K562 (cell line): ENCODE data around the gene LOXHD1. TPM values are rescaled to one million over a fixed set of nuclear protein-coding genes. Genes with fewer than 3 reads are reported as not detected.

Source experiments
- BACH1 ChIP-seq: fragments of 200-800 bp; sonication (Bioruptor generic); IDR thresholded peaks from 2 replicates; pipeline ENCODE4 v1.6.1; 2016; ENCODE audit warnings: missing genetic modification characterization, missing compliant biosample characterization
- COPS2 ChIP-seq: fragments of 450-650 bp; conservative IDR thresholded peaks from 2 replicates; pipeline ENCODE4 v1.6.1; 2016; ENCODE audit warnings: mild to moderate bottlenecking, moderate library complexity
- DEAF1 ChIP-seq: fragments of 450-650 bp; formaldehyde crosslinking; IDR thresholded peaks from 2 replicates; pipeline ENCODE4 v1.4.0; 2020; ENCODE audit warnings: mild to moderate bottlenecking, moderate library complexity
- HDAC1 ChIP-seq, 2 experiments: fragments of 450-650 bp; IDR thresholded peaks; 2 replicates each; pipeline ENCODE4 v1.6.1; 2016 to 2017; ENCODE audit warnings: inconsistent platforms in 1 of 2, mild to moderate bottlenecking in 1 of 2, moderate library complexity in 1 of 2
- HDAC6 ChIP-seq: IDR thresholded peaks from 2 replicates; pipeline ENCODE4 v1.6.1; 2012; ENCODE audit warnings: low read depth, mild to moderate bottlenecking, control low read depth, inconsistent platforms, low read length, moderate library complexity
- MIER1 ChIP-seq: fragments of 450-650 bp; IDR thresholded peaks from 2 replicates; pipeline ENCODE4 v1.6.1; 2016; ENCODE audit warnings: antibody characterized with exemption, mild to moderate bottlenecking, low read depth
- POLR2AphosphoS5 ChIP-seq: IDR thresholded peaks from 2 replicates; pipeline ENCODE4 v1.6.1; 2011; ENCODE audit warnings: mild to moderate bottlenecking, low read depth, low read length, moderate library complexity; ENCODE audit not compliant: control insufficient read depth, insufficient read depth
- SIN3A ChIP-seq, 2 experiments: fragments of 150-350 bp in 1 of 2; IDR thresholded peaks; 2 replicates each; pipeline ENCODE4 v1.6.1; 2011 to 2016; ENCODE audit warnings: borderline replicate concordance in 2 of 2, low read depth in 2 of 2, low read length in 2 of 2, mild to moderate bottlenecking in 2 of 2, moderate library complexity in 2 of 2; ENCODE audit not compliant: control insufficient read depth in 1 of 2
- TEAD1 ChIP-seq, 2 experiments: fragments of 450-650 bp in 1 of 2; sonication (generic) in 1 of 2; formaldehyde crosslinking; IDR thresholded peaks; 2 replicates each; pipeline versions ENCODE4 v1.4.0 to v1.8.0; 2020 to 2022; ENCODE audit warnings: mild to moderate bottlenecking in 2 of 2, missing genetic modification reagents in 1 of 2
- ZNF165 ChIP-seq: fragments of 250-450 bp; sonication (Bioruptor Pico); IDR thresholded peaks from 2 replicates; pipeline ENCODE4 v1.4.0; 2020; ENCODE audit warnings: borderline replicate concordance
- ZNF778 ChIP-seq: fragments of 450-650 bp; formaldehyde crosslinking; IDR thresholded peaks from 2 replicates; pipeline ENCODE4 v1.4.0; 2020; ENCODE audit warnings: mild to moderate bottlenecking, moderate library complexity
- polyA plus RNA-seq, 8 experiments: library from polyadenylated mRNA; depleted of rRNA in 4 of 8; stranded (reverse) in 5 of 8; unstranded in 3 of 8; fragments of >200 nt; fragmentation: Nextera tagmentation in 2 of 8; fragmentation: Illumina TruSeq in 1 of 8; extraction: Ambion mirVana in 2 of 8; extraction: Trizol in 1 of 8; gene quantifications; 2 replicates each; pipeline versions ENCODE4 v1.2.1 to v1.2.3, GENCODE V29; 2011 to 2014; ENCODE audit warnings: inconsistent platforms in 1 of 8, missing spikeins in 1 of 8
- total RNA-seq, 7 experiments: library from RNA; depleted of rRNA in 6 of 7; stranded (reverse); fragments of >200 nt in 6 of 7; fragmentation: Illumina TruSeq in 2 of 7; extraction: Trizol in 2 of 7; gene quantifications; 2 replicates each; pipeline versions ENCODE4 v1.2.1 to v1.2.3, GENCODE V29; 2011 to 2021; ENCODE audit warnings: low replicate concordance in 1 of 7
- TF ChIP-seq, protein P1 (sequence below), 2 experiments: fragments of 450-650 bp; IDR thresholded peaks; 2 replicates each; pipeline ENCODE4 v1.6.1; 2016

LOXHD1 gene
- total and polyA plus RNA-seq, 9 of the 15 experiments (the other 6 are each of a cell fraction or from before 2014, with no cell fraction given), result not detected

GRCh38 chr18:46668694-46669093 is 11.7 kb upstream of the LOXHD1 start (continued):
- TF ChIP-seq DEAF1 (CRISPR knock-in tag), result no peak
- no peak for TF ChIP-seq BACH1 (tag)
- TF ChIP-seq SIN3A (IDR thresholded peaks at IDR 0.05; ENCODE audit: borderline replicate concordance in 2 of 2, control insufficient read depth in 1 of 2, low read depth in 2 of 2, low read length in 2 of 2), result no peak
- no peak for TF ChIP-seq TEAD1 (CRISPR knock-in tag; IDR thresholded peaks at IDR 0.05)
- no peak for TF ChIP-seq ZNF778
- TF ChIP-seq MIER1, result no peak
- no peak for TF ChIP-seq COPS2
- TF ChIP-seq HDAC6, result no peak
- no peak for TF ChIP-seq POLR2AphosphoS5
- TF ChIP-seq, protein P1, sequence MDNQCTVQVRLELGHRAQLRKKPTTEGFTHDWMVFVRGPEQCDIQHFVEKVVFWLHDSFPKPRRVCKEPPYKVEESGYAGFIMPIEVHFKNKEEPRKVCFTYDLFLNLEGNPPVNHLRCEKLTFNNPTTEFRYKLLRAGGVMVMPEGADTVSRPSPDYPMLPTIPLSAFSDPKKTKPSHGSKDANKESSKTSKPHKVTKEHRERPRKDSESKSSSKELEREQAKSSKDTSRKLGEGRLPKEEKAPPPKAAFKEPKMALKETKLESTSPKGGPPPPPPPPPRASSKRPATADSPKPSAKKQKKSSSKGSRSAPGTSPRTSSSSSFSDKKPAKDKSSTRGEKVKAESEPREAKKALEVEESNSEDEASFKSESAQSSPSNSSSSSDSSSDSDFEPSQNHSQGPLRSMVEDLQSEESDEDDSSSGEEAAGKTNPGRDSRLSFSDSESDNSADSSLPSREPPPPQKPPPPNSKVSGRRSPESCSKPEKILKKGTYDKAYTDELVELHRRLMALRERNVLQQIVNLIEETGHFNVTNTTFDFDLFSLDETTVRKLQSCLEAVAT (IDR thresholded peaks at IDR 0.05), result no peak
- TF ChIP-seq ZNF165 (CRISPR knock-in tag), result no peak
- no peak for TF ChIP-seq HDAC1 (IDR thresholded peaks at IDR 0.05)
